ENCODE data around the gene SEC16A.
A peak's percentile ranks its signal among the peaks of the same experiment; 100 is the strongest.

Gene SEC16A

DNA sequence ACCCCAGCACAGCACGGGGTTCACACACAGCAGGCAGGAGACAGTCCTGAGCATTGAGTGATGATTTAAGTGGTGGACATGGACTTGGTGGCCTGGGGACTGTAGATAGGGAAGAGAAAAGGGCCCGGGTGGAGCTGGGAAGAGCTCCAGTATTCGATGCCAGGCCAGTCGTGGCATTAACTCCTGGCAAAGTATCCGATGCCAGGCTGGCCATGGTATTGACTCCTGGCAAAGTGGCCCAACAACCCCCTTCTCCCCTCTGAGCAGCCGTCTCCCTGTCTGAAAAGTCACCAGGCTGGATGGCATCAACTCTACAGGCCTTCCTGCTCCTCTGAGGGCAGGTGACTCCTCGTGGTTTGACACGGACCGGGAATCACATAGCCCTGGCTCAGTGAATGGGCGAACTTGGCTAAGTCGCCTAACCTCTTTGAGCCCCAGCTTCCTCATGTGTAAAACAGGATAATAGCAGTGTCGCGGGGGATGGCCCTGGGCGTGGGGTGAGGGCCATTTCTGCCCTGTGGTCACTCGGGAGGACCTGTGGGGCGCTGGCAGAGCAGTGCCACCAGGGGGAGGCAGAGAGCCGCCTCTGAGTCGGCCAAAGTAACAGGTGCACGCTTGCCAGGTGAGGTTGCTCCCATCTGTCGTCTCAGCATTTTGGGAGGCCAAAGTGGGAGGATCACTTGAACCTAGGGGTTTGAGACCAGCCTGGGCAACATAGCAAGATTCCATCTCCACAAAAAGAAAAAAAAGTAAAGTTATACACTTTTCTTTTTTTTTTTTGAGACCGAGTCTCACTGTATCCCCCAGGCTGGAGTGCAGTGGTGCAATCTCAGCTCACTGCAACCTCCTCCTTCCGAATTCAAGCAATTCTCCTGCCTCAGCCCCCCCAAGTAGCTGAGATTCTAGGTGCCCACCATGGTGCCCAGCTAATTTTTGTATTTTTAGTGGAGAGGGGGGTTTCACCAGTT is 5.7 kb upstream of the SEC16A start:
- TF ChIP-seq CTCF (IDR thresholded peaks at IDR 0.05; ENCODE audit: low read length, missing control alignments) = peak; percentile 87
- no peak overlapping the region for H3K4me3 ChIP-seq (replicated peaks; ENCODE audit: low read depth, low read length)
- peak; percentile 36 for DNase-seq (ENCODE audit: low read depth)

DNA sequence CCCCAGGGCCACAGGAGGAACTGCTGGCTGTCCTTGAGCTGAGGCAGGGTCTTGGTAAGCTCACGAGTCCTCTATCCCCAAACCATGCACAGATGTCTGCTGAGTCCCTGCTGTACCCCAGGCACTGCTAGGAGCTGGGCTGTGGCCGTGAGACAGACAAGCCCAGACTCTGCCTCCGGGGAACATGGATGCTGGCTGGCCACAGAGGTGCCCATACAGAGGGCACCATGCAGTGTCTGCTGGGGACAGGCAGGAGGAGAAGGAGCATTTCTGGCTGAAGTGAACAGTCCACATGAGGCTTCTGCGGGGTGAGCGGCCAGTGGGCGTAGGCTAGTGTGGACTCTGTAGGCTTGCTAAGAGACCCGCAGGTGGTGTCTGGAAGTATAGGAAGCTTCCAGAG is 4.8 kb upstream of the SEC16A start:
- no peak for TF ChIP-seq CTCF (IDR thresholded peaks at IDR 0.05; ENCODE audit: low read length, missing control alignments)
- H3K4me3 ChIP-seq (replicated peaks; ENCODE audit: low read depth, low read length) = no peak overlapping the region
- DNase-seq (ENCODE audit: low read depth) = no peak

DNA sequence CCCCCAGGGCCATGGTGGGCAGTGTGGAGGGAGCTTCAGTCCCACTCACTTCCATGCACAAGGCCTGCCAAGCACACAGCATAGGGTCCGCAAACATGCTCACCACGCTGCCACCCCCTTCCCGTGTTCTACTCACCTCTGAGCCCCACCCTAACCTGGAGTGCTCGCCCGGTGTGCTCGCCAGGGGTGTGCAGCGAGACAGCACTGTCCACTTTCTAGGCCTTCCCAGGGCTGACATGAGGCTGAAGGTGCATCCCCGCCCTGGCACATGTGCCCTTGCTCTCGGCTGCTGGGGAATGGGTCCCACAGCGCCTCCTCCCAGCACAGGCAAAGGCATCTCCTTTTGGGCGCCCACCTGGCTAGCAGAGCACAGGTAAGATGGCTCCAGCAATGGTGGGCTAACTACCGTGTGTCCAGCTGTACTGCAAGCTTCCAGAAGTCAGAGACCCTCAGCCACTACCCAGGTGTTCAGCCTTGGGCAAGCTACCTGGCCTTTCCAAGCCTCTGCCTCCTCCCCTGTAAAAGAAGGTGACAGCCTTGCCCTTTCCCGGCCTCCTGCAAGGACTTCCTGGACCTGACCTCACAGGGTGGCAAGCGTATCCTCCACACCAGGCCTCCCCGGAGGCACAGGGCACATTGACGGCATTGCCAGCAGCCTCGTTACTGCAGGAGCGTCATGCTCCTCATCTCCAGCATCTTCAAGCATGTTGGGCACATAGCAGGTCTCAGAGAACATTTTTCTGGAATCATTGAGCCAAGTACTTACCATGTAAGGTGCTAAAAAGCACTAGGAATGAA is 4.2 kb upstream of the SEC16A start:
- TF ChIP-seq CTCF (IDR thresholded peaks at IDR 0.05; ENCODE audit: low read length, missing control alignments) = no peak
- DNase-seq (ENCODE audit: low read depth) = no peak
- no peak overlapping the region for H3K4me3 ChIP-seq (replicated peaks; ENCODE audit: low read depth, low read length)

GRCh38 chr9:136486131-136486530 is 3.3 kb upstream of the SEC16A start:
- H3K4me3 ChIP-seq (replicated peaks; ENCODE audit: low read depth, low read length) = no peak overlapping the region
- DNase-seq (ENCODE audit: low read depth) = no peak
- TF ChIP-seq CTCF (IDR thresholded peaks at IDR 0.05; ENCODE audit: low read length, missing control alignments) = no peak

GRCh38 chr9:136485049-136486045 is 2.5 kb upstream of the SEC16A start:
- H3K4me3 ChIP-seq (replicated peaks; ENCODE audit: low read depth, low read length) = no peak overlapping the region
- TF ChIP-seq CTCF (IDR thresholded peaks at IDR 0.05; ENCODE audit: low read length, missing control alignments) = peak; percentile 82
- peak; percentile 80 for DNase-seq (ENCODE audit: low read depth)

Data from fibroblast of pulmonary artery (primary cell).